NCI-H524 treated with DMSO at 0.1 percent for 48 hours (cell line): ENCODE results near the gene MACROD2.

Experiments
- DNase-seq: peaks from one replicate; lab custom pipeline; 2025; lab: John Stamatoyannopoulos, UW

MACROD2 gene

DNA sequence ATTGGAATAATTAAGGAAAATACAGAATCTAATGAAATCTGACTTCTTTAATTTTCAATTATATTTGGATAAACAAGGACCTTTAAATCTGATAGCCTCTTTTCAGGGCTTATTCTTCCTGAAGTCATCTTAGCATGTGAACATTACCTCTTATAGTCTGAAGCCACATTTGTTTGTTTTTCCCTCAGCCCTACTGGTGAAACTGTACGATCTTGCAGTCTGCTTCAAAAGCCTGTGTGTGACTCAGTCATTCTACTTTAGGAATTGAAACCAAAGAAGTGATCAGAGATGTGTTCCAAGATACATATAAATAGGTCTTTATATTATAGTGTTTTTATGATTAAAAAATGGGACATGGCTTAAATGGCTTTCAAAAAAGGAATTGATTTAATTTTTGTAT is 67.5 kb downstream of the MACROD2 start:
- no peak for DNase-seq

DNA sequence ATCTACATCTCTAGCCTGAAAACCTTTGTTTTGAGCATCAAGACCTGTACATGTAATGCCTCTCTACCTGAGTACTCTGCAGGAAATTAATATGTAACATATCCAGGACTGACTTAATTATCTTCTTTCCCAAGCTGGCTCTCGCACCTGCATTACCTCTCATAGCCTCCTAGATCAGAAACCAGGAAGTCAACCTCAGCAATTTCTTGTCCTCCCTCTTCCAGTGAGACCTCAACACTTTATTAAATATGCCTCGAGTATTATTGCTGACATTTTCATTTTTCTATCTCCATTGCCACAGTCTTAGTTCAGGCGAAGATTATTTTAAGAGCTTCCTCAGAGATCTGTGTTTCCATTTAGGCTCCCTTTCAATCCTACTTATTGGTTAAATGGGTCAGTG is 69.0 kb downstream of the MACROD2 start:
- no peak for DNase-seq

DNA sequence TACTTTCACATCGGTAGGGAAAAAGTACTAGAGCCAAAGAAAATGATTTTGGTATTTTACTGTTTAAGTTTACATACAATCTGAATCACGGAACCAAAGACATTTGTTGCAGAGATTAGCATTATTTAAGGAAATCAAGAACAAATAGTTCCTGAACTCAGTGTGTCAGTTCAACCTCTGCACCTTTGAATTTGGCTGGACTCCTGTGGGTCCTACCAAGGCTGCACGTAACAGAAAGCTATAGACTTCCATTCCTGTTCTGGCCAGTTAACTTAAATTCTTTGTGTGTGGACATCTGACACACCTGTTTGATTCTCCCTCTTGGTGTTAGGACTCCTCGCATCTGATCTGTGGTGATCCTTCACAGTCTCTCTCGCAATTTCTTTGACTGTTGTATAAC is 69.6 kb downstream of the MACROD2 start:
- no peak for DNase-seq

DNA sequence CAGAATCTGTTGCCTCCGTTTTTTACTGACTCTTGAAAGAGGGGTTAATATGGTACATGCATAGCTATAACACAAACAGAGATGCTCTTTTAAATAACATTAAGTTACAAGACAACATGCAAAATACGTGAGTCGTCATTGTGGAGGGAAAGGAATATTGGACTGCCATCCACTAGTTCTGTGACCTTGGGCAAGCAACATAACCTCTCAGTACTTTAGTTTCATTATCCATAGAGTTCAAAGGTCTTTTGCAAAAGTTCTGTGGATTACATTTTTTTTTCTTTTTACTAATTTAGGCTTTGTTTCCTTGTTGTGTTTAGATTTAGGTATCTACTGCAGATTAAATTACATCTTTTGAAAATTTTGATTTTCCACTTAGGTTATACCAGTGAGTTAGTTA is 70.5 kb downstream of the MACROD2 start:
- no peak for DNase-seq

DNA sequence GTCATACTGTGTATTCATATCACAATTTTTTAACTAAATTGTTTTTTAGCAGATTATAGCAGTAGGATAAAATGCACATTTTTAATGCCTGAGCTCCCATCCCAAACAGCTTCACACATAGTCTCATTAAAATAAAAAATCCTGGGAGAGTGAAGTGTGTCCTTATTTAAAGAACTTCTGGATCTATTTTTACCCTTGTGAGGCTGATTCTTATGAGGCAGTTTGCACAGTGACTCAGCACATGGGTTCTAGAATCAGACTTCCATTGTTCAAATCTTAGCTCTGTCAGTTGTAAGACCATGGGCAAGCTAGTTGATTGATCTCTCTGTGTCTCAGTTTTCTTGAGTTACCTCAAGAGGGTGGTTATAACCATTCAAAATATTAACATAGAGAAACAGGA is 72.3 kb downstream of the MACROD2 start:
- DNase-seq, result no peak

DNA sequence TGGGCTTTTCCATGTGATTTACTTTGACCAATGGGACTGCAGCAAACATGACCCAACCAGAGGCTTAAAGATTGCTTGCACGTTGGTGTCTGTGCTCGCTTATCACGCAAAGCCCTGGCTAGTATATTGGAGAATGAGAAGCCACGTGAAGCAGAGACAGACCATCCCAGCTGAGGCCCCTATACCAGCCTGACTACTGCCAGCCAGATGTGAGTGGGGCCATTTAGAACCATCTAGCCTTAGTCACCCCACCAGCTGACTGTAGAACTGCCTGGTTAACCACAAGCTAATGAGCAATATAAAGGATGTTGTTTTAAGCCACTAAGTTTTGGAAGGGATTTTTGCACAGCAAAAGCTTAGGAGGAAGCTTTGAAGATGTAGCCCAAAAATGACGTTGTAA is 74.5 kb downstream of the MACROD2 start:
- no peak for DNase-seq

DNA sequence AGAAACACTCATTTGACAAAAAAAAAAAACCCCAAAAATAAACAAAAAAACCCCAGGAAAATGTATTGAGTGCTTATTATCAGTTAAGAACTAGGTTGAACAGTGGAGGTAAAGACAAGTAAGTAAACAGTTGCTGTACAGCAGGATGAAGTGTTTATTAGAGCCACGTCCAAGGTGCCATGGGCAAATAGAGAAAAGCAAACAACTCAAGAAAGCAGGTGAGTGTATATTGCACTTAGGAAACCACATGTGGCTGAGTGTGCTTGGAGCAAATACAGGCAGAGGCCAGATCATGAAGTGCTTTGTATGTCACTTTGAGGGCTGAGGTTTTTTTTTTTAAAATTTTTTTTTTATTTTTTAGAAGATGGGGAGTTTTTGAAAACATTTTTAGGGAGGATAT is 98.3 kb downstream of the MACROD2 start:
- no peak for DNase-seq

DNA sequence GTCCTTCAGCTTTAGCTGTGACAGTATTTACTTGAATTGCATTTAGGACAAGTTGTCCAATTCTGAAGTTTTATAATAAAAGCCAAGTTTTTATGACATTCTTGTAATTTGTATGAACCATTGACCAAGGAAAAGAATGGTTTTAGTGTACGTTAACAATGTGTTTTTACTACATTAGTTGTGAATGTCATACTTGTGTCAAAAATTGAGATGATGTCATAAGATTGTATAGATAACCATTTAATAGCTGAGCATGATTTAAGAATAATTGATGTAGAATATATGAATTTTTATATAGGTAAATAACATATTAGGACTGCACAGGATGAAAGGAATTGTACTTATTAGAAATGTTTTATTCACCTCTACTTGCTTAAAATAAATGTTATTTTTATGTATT is 102.9 kb downstream of the MACROD2 start:
- no peak for DNase-seq

DNA sequence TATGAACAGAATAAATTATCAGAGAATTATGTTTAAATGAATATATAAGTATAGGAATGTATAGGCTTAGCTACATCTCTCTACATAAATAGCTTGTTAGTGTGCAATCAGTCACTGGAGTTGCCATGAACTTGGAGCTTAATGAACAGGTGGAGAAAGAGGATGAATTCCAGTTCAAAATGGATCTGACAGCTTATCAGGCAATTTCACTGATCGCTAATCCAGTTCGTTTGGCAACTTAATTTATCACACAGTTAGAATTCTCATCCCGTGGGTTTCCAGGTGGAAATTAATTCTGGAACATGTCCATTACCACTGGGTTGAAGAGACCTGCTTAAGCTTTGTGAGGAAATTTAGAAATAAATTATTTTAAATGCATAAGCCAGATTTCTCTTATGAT is 118.1 kb downstream of the MACROD2 start:
- no peak for DNase-seq

DNA sequence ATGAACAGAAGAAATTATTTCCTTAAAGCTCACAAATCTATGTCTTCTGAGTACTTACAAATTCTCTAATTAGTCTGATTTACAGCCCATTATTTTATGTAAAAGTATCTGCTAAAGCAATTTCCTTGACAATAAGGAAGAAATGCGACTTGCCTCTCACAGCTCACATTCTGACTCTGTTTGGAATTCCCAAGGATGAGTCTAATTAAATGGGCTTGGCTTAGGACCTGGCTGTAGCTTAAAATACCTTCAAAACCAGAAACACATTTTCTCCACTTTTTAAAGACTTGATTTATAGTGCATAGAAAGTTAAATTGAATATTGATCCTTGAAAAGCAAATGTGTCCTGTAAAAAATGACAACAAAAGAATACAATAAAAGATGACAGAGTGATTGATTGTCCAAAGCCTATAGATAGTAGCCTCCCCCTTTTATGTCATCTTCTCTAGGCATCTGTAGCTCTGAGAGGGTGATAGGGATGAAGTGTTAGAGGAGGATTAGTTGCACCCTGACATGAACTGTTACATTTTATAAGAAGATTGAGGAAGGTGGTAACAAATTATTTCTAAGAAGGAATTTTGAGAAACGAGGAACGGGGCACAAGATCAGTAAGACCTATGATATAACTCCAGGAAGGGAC is 118.9 kb downstream of the MACROD2 start:
- DNase-seq, result no peak

DNA sequence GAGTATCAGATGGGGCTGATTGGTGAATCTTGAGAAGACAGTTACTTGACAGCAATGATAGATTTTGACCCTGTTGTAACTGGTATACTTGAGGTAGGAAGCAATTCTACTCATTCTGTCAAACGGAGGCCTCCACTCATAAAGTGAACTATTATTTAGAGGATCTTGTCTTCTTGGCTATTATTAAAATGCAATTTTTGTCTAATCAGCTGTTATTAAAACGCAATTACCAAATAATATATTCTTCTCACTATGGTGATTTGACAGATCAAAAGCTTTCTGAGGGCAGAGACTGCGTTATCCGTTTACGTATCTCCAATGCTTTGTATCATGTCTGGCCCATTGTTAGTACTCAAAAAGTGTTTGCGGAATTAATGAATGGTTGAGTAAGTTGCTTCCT is 120.7 kb downstream of the MACROD2 start:
- DNase-seq, result no peak

DNA sequence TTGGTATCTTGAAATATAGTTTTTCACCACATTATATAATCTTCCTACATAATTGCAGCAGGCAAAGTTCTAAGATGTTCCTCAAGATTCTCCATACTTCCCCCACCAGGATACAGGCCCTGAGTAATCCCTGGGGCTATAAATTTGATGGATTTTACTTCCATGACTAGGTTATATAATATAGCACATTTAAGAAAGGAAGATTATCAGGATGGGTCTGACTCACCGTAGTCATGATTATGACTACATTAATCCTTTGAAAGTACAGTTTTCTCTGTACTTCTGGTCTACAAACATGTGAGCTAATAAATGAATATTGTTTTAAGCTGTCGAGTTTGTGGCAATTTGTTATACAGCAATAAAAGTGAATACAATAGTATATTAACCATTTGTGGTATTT is 122.5 kb downstream of the MACROD2 start:
- DNase-seq, result no peak

DNA sequence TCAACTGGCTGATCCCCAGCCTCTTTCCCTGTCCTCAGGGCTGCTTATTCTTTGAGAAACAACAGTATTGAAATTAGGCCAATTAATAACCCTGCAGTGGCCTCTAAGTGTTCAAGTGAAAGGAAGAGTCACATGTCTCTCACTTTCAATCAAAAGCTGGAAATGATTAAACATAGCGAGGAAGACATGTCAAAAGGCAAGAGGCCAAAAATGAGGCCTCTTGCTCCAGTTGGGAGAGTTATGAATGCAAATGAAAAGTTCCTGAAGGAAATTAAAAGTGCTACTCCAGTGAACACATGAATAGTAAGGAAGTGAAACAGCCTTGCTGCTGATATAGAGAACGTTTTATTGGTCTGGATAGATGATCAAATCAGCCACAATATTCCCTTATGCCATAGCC is 131.5 kb downstream of the MACROD2 start:
- no peak for DNase-seq

DNA sequence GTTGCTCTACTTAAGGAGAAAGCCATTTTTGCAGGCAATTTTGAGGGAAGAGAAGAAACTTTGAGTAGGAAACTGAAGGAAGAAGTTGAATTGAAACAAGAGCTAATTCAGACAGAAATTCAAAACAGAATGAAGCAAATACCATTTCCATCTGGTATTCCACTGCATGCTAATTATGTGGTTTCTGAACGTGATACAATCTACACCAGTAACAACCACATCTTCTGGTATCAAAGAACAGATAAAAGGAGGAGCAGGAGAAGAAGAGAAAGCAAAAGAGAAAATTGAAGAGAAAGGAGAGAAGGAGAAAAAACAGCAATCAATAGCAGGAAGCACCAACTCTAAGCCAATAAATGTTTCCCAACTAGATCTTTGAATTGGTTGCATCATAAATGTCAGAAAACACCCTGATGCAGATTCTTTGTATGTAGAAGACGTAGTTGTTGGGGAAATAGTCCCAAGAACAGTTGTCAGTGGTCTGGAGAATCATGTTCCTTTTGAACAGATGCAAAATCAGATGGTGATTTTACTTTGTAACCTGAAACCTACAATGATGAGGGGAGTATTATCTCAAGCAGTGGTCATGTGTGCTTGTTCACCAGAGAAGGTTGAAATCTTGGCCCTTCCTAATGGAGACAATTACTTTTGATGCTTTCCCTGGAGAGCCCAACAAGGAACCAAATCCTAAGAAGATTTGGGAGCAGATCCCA is 132.4 kb downstream of the MACROD2 start:
- peak; percentile 74 for DNase-seq

DNA sequence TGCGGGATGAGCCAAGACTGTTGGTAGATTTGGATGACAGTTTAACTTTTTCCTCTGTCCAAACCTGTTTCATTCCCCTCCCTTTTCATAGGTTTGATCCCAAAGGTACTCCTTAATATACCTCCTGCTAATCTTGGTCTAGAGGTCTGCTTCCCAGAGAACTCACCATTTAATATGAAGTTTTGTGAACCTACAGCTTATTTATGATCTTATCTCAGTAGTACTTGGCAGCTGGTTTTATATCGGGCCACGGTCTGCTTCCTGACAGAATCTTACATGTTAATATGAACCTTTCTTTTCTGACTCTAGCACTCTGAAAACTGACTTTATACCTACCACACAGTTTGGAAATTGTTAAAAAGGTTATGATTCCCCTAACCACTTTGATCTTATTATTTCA is 138.7 kb downstream of the MACROD2 start:
- DNase-seq, result no peak

DNA sequence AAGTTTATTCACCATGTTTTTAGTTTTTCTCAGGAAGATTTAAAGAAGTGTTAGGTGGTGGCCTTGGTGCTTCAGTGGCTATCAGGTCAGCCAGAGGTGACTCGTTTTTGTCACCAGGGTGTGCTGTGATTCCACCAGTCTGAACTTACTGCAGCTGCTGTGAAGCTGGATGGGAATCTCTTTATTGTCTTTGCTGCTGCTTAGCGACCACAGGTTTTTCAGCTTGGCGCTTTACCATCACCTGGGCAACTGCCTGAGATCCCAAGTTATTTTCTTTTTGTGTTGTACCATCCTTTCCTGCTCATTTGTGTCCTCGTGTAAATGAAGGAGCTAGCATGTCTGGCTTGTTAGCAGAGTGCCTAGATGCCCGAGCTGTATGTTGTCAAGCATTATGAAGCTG is 146.9 kb downstream of the MACROD2 start:
- peak; percentile 30 for DNase-seq

DNA sequence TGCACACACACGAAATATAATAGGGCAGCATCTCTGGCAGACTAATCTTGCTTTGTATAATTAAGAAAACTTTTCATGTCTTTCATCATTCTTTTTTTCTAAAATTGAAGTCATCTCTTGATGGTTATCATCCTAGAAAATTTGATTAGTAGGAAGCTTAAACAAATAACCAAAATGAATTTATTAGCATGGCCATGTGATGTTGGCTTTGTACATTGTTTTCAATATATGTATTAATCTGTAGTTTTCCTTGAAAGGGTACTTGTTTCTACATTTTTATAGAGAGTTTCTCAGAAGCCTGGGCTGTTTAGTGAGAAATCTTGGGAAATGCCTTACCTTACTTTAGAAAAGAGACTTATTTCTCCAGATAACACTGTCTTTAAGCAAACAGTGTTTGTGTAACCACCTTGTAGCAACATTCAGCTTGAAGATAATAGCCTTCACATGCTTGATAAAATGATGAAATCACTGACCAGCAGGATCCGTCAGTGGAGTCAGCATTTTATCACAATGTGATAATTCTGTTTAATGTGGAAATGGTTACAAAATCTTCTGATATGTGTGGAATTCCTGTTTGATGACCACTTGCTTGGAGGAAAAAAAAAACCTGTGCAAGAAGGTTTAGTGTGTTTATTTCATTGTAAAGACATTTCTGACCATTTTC is 147.8 kb downstream of the MACROD2 start:
- no peak for DNase-seq

DNA sequence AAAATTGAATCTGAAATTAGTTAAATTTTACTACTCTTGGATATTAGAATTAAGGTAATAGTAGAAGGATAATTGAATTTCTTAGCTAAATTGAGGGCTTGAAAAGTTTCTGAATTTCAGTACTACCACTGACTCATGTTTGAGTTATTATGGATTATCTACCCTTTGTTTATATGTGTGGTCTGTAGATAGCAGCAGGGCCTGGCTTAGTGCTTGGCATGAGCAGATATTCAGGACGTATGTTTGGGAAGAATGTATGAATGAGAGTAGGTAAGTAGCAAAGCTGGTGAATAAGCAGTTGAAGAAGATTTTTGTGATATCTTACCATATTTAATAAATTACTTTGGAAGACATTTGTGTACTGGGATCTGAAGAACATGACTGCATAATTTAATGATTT is 152.7 kb downstream of the MACROD2 start:
- no peak for DNase-seq

DNA sequence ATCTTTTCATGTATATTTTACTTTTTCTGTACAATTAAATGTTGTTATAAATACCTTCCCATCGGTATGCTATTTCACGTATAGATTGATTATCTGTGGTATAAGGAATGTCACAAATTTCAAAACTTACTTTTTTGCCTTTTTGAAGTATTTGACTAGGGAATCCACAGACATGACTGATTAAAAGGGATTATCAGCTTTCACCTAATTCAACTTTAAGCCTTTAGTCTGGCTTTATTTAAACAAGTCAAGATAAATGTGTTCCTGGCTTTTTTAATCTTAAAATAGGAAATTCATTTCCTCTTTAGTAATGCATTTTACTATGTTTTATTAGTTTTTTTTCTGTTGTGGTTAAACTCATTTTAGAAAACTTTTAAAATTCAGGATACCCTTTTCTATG is 160.0 kb downstream of the MACROD2 start:
- no peak for DNase-seq

DNA sequence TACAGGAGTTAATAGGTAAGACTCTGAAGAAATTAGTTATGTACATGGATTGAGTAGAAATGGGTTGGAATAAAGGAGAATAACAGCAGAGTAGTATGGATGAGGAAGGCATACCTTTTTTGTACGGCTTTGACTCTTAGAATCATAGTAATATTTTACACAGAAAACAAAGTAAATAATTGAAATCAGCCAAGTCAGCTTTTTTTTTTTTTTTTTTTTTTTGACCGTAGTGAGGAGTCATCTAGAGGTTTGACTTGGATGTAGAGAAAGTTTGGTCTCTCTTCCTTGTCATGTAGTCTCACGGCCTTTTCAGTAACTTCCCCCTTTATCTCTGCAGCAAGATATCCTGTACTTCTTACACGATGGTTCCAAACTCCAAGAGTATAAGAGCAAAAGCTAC is 183.2 kb downstream of the MACROD2 start:
- DNase-seq, result no peak

DNA sequence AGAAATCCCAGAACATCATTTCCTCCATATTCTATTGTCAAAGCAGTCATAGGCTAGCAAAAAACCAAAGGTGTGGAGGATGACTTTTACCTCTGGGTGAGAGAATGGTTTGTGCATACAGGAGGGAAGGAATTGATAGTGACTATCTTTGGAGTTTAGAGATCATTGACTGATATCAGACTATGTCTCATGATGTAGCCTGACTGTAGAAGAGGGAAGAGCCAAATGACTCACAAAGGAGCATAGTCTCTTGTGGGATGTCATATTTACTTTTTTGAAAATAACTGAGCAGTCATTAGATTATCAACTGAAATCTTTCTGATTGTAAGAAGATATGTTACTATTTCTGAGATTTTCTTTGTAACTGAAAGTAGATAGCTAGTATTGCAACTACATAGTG is 183.6 kb downstream of the MACROD2 start:
- DNase-seq, result no peak

DNA sequence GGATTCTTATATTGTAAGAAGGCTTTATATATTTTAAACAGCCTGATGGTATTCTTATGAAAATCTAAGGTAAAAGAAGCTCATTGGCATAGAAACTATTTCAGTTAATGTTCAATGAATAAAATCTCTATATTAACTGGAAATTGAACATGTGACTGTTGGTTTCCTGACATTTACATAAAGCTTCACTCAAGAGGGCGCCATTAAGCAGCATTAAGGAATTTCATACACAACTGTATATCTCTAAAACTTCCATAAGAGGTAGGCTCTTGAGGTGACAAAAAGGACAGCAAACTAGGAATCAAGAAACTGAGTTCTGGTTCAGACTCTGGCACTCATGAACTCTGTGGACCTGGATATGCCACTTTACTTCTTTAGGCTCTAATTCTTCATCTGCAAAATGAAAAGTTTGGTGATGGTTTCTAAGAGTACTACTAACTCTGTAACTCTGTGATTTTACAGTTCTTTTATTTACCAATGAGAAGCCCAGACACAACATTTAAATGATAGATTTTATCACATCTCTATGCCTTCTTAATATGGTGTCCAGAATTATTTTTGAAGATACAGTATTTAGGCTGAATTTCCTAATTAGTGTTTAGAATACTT is 194.6 kb downstream of the MACROD2 start:
- peak; percentile 45 for DNase-seq

DNA sequence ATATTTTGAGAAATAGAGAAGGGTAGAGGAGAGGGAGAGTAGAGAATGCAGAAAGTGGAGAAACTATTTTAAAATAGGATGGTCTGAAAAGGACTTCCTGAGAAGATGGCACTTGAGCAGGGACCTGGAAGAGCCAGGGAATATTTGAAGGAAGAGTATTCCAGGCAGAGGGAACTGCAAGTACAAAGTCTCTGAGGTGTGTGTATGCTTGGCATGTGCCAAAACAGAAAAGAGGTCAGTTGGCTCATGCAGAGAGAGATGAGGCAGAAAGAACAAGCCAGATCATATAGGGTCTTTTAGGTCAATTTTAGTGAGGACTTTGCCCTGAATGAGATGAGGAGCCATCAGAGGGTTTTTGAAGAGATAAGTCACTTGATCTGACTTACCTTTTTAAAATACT is 196.2 kb downstream of the MACROD2 start:
- no peak for DNase-seq
